ENCODE data around the gene DYNAP. TPM values are rescaled to one million over a fixed set of nuclear protein-coding genes. Genes with fewer than 3 reads are reported as not detected.

DYNAP gene
- total and polyA plus RNA-seq, 5 donors from 2014 or later = not detected

DNA sequence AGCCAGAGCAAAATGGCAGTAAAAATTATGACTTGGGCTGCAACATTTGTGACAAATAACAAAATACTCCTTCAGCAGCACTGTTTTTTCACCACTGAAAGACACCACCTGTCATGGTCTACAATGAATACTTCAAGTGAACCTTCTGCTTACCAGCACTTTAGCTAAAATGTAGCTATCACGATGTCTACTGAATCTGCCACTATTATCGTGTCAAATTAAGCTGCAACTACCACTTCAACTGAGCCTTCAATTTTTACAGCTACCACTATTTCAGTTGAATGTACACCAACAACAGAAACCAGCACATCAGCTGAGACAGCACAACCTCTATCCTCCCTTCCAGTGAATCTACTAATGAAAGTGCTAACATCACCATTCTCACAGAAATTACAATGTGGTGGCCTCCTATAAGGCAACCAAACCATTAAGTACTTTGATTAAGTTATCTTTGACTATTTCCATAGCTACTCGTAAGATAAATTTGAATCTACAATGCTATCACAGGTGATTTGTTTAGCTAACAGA is 10.8 kb upstream of the DYNAP start:
- ATAC-seq (ENCODE audit: low read depth in 2 of 2) (no peak), DNase-seq (no peak)
- no peaks in the 10 kb centered on the region for H3K36me3 Mint-ChIP-seq
- peaks cover 0 to 4% (median 0%) of the 10 kb centered on the region in 7 donors for H3K9me3 Mint-ChIP-seq
- H3K9me3 ChIP-seq (ENCODE audit: control insufficient read depth in 2 of 2, low read length in 2 of 2) = no peaks in the 10 kb centered on the region
- no peaks in the 10 kb centered on the region for H3K4me1 ChIP-seq (ENCODE audit: control insufficient read depth, insufficient read depth, low read length, poor library complexity, severe bottlenecking)
- no peak overlapping the region for H3K4me3 Mint-ChIP-seq
- H3K4me3 ChIP-seq (ENCODE audit: low read depth, low read length) = no peak overlapping the region
- H3K27ac ChIP-seq (ENCODE audit: insufficient read depth, low read length, poor library complexity, severe bottlenecking) = no peak overlapping the region
- no peaks in the 10 kb centered on the region for H3K36me3 ChIP-seq (ENCODE audit: control insufficient read depth, insufficient read depth, low read length)
- no peaks in the 10 kb centered on the region for H3K27me3 Mint-ChIP-seq
- no peak overlapping the region for H3K27ac Mint-ChIP-seq
- H3K27me3 ChIP-seq (ENCODE audit: control insufficient read depth, insufficient read depth, low read length) = no peaks in the 10 kb centered on the region
- no peaks in the 10 kb centered on the region for H3K4me1 Mint-ChIP-seq

DNA sequence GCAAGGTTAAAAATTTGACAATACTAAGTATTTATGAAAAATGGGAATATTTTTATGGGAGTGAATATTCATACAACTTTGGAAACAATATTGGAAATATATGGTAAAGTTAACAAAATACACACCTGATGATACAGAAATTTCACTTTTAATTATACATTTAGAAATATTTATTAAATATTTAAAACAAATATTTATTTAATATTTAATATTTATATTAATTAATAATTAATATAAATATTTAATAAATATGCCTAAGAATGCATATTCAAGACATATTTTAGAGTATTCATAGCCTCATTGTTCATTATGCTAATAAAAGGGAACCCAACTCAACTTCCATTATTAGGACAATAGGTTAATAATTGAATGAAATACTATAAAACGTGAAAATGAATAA is 7.0 kb upstream of the DYNAP start:
- peaks cover 3% of the 10 kb centered on the region for H3K27me3 Mint-ChIP-seq
- no peak overlapping the region for H3K27ac Mint-ChIP-seq
- no peaks in the 10 kb centered on the region for H3K36me3 Mint-ChIP-seq
- Histone ChIP-seq H3K4me3 (ENCODE audit: low read depth, low read length) (no peak overlapping the region), H3K4me1 (ENCODE audit: control insufficient read depth, insufficient read depth, low read length, poor library complexity, severe bottlenecking) (no peaks in the 10 kb centered on the region), H3K27ac (ENCODE audit: insufficient read depth, low read length, poor library complexity, severe bottlenecking) (no peak overlapping the region), H3K9me3 (ENCODE audit: control insufficient read depth in 2 of 2, low read length in 2 of 2) (no peaks in the 10 kb centered on the region), H3K27me3 (ENCODE audit: control insufficient read depth, insufficient read depth, low read length) (no peaks in the 10 kb centered on the region), H3K36me3 (ENCODE audit: control insufficient read depth, insufficient read depth, low read length) (no peaks in the 10 kb centered on the region)
- no peak overlapping the region for H3K4me3 Mint-ChIP-seq
- DNase-seq = no peak
- H3K4me1 Mint-ChIP-seq = no peaks in the 10 kb centered on the region
- peaks cover 0 to 2% (median 0%) of the 10 kb centered on the region in 7 donors for H3K9me3 Mint-ChIP-seq
- ATAC-seq (ENCODE audit: low read depth in 2 of 2) = no peak

DNA sequence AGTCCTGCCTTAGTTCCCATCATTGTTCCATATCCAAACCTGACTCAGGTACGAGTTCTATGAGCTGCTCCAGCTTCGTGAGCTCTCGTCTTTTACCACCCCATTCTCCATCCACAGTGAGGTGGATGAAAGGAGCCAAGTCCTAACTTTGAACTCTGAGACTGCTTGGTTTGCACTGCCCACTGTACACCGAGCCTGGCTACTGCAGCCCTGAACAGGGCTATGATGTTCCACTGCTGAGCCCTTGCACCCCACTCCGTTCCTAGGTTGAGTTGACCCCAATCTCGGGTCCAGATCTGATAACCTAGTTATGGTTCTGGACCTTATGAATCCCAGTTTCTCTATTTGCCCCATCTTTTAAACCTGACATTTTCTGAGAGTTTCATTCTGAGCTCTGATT is 5.3 kb upstream of the DYNAP start:
- Histone ChIP-seq H3K27me3 (ENCODE audit: control insufficient read depth, insufficient read depth, low read length) (no peaks in the 10 kb centered on the region), H3K27ac (ENCODE audit: insufficient read depth, low read length, poor library complexity, severe bottlenecking) (no peak overlapping the region), H3K4me1 (ENCODE audit: control insufficient read depth, insufficient read depth, low read length, poor library complexity, severe bottlenecking) (no peaks in the 10 kb centered on the region), H3K36me3 (ENCODE audit: control insufficient read depth, insufficient read depth, low read length) (no peaks in the 10 kb centered on the region), H3K9me3 (ENCODE audit: control insufficient read depth in 2 of 2, low read length in 2 of 2) (no peaks in the 10 kb centered on the region), H3K4me3 (ENCODE audit: low read depth, low read length) (no peak overlapping the region)
- ATAC-seq (ENCODE audit: low read depth in 2 of 2) = no peak
- H3K4me1 Mint-ChIP-seq = no peaks in the 10 kb centered on the region
- H3K27me3 Mint-ChIP-seq = peaks cover 4% of the 10 kb centered on the region
- H3K9me3 Mint-ChIP-seq = peaks cover 0 to 2% (median 0%) of the 10 kb centered on the region in 7 donors
- H3K4me3 Mint-ChIP-seq = no peak overlapping the region
- DNase-seq = no peak
- H3K27ac Mint-ChIP-seq = no peak overlapping the region
- H3K36me3 Mint-ChIP-seq = no peaks in the 10 kb centered on the region

- H3K27ac Mint-ChIP-seq = no peak overlapping the region
- H3K9me3 ChIP-seq (ENCODE audit: control insufficient read depth in 2 of 2, low read length in 2 of 2) = no peaks in the 10 kb centered on the region
- H3K4me1 ChIP-seq (ENCODE audit: control insufficient read depth, insufficient read depth, low read length, poor library complexity, severe bottlenecking) = no peaks in the 10 kb centered on the region
- H3K4me1 Mint-ChIP-seq = no peaks in the 10 kb centered on the region
- H3K27ac ChIP-seq (ENCODE audit: insufficient read depth, low read length, poor library complexity, severe bottlenecking) = no peak overlapping the region
- H3K36me3 ChIP-seq (ENCODE audit: control insufficient read depth, insufficient read depth, low read length) = no peaks in the 10 kb centered on the region
- H3K4me3 ChIP-seq (ENCODE audit: low read depth, low read length) = no peak overlapping the region
- H3K27me3 ChIP-seq (ENCODE audit: control insufficient read depth, insufficient read depth, low read length) = no peaks in the 10 kb centered on the region
- no peak overlapping the region for H3K4me3 Mint-ChIP-seq
- no peaks in the 10 kb centered on the region for H3K36me3 Mint-ChIP-seq
- no peak for DNase-seq
- no peak for ATAC-seq (ENCODE audit: low read depth in 2 of 2)
- peaks cover 0 to 2% (median 0%) of the 10 kb centered on the region in 7 donors for H3K9me3 Mint-ChIP-seq
- no peaks in the 10 kb centered on the region for H3K27me3 Mint-ChIP-seq
These were observed 13.2 kb downstream of the DYNAP start for GRCh38 chr18:54604211-54604610.

DNA sequence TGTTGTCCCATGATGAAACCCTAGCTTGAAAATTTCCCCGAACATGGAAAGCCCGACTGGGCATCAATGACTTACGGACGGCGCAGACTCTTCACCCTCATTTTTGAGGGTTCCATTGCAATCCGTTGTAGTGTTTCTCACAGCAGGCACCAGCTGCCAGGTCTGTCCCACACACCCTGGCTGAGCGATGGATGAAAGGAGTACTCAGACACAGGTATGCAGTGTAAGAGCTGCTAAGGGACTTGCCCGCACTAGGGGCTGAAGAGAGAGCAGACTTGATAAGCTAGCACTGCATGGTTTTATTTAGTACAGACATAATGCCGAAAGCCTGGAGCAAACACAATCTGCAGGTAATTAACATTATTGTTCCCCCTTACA is 15.8 kb downstream of the DYNAP start:
- Mint-ChIP-seq H3K27me3 (no peaks in the 10 kb centered on the region), H3K27ac (no peak overlapping the region), H3K4me3 (no peak overlapping the region), H3K36me3 (no peaks in the 10 kb centered on the region), H3K4me1 (no peaks in the 10 kb centered on the region), H3K9me3 (peaks cover 0 to 2% (median 0%) of the 10 kb centered on the region in 7 donors)
- Histone ChIP-seq H3K4me1 (ENCODE audit: control insufficient read depth, insufficient read depth, low read length, poor library complexity, severe bottlenecking) (no peaks in the 10 kb centered on the region), H3K4me3 (ENCODE audit: low read depth, low read length) (no peak overlapping the region), H3K27me3 (ENCODE audit: control insufficient read depth, insufficient read depth, low read length) (no peaks in the 10 kb centered on the region), H3K9me3 (ENCODE audit: control insufficient read depth in 2 of 2, low read length in 2 of 2) (no peaks in the 10 kb centered on the region), H3K27ac (ENCODE audit: insufficient read depth, low read length, poor library complexity, severe bottlenecking) (no peak overlapping the region), H3K36me3 (ENCODE audit: control insufficient read depth, insufficient read depth, low read length) (no peaks in the 10 kb centered on the region)
- ATAC-seq (ENCODE audit: low read depth in 2 of 2) (no peak), DNase-seq (no peak)

GRCh38 chr18:54607213-54608027 is 16.4 kb downstream of the DYNAP start:
- Mint-ChIP-seq H3K4me3 (no peak overlapping the region), H3K36me3 (no peaks in the 10 kb centered on the region), H3K9me3 (peaks cover 0 to 2% (median 0%) of the 10 kb centered on the region in 7 donors), H3K27me3 (no peaks in the 10 kb centered on the region), H3K4me1 (no peaks in the 10 kb centered on the region), H3K27ac (no peak overlapping the region)
- no peak for ATAC-seq (ENCODE audit: low read depth in 2 of 2)
- Histone ChIP-seq H3K9me3 (ENCODE audit: control insufficient read depth in 2 of 2, low read length in 2 of 2) (no peaks in the 10 kb centered on the region), H3K27ac (ENCODE audit: insufficient read depth, low read length, poor library complexity, severe bottlenecking) (no peak overlapping the region), H3K36me3 (ENCODE audit: control insufficient read depth, insufficient read depth, low read length) (no peaks in the 10 kb centered on the region), H3K4me3 (ENCODE audit: low read depth, low read length) (no peak overlapping the region), H3K4me1 (ENCODE audit: control insufficient read depth, insufficient read depth, low read length, poor library complexity, severe bottlenecking) (no peaks in the 10 kb centered on the region), H3K27me3 (ENCODE audit: control insufficient read depth, insufficient read depth, low read length) (no peaks in the 10 kb centered on the region)
- no peak for DNase-seq

DNA sequence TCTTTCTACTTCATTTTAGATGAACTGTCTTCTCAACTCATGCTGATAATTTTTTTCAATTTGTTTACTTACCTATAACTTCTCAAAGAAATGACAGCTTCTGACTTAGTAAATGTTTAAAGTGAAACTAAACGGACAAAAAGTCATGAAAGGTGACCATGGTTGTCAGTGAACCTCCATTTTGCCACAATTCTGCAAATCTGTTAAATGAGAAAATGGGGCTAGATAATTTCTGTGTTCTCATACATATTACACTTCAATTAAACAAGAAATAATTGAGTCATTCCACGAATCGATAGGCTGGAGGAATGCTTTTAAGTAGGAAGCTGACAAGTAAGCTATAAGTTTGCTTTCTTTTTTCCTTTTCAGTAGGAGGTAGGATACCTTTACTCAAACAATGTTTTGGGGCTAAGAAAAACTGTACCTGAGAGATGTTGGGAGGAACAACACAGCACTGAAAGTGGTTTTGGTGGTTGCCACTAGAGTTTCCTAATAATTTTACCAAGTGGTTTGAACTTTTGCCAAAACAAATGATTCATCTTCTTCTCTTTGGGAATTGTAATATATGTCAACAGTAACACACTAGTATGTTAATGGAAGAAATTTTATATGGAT is 17.1 kb downstream of the DYNAP start:
- H3K4me3 ChIP-seq (ENCODE audit: low read depth, low read length) = no peak overlapping the region
- Mint-ChIP-seq H3K27me3 (no peaks in the 10 kb centered on the region), H3K4me3 (no peak overlapping the region), H3K4me1 (no peaks in the 10 kb centered on the region), H3K27ac (no peak overlapping the region), H3K36me3 (no peaks in the 10 kb centered on the region), H3K9me3 (peaks cover 0 to 2% (median 0%) of the 10 kb centered on the region in 7 donors)
- DNase-seq (no peak), ATAC-seq (ENCODE audit: low read depth in 2 of 2) (no peak)
- no peaks in the 10 kb centered on the region for H3K9me3 ChIP-seq (ENCODE audit: control insufficient read depth in 2 of 2, low read length in 2 of 2)
- no peak overlapping the region for H3K27ac ChIP-seq (ENCODE audit: insufficient read depth, low read length, poor library complexity, severe bottlenecking)
- no peaks in the 10 kb centered on the region for H3K27me3 ChIP-seq (ENCODE audit: control insufficient read depth, insufficient read depth, low read length)
- H3K4me1 ChIP-seq (ENCODE audit: control insufficient read depth, insufficient read depth, low read length, poor library complexity, severe bottlenecking) = no peaks in the 10 kb centered on the region
- no peaks in the 10 kb centered on the region for H3K36me3 ChIP-seq (ENCODE audit: control insufficient read depth, insufficient read depth, low read length)
